RKO (cell line): ENCODE data around the gene CD180.
"Not testable (repeated sequence)": the region's sequence is repeated elsewhere in the genome, so short reads cannot be mapped to it uniquely, and the experiment has no call there.

Source experiments
- DNase-seq: peaks from one replicate; pipeline ENCODE4 v3.0.0-alpha.2; 2016; ENCODE audit warnings: low spot score

Gene CD180

GRCh38 chr5:67188274-67189078 is 8.1 kb downstream of the CD180 start:
- DNase-seq = no peak

DNA sequence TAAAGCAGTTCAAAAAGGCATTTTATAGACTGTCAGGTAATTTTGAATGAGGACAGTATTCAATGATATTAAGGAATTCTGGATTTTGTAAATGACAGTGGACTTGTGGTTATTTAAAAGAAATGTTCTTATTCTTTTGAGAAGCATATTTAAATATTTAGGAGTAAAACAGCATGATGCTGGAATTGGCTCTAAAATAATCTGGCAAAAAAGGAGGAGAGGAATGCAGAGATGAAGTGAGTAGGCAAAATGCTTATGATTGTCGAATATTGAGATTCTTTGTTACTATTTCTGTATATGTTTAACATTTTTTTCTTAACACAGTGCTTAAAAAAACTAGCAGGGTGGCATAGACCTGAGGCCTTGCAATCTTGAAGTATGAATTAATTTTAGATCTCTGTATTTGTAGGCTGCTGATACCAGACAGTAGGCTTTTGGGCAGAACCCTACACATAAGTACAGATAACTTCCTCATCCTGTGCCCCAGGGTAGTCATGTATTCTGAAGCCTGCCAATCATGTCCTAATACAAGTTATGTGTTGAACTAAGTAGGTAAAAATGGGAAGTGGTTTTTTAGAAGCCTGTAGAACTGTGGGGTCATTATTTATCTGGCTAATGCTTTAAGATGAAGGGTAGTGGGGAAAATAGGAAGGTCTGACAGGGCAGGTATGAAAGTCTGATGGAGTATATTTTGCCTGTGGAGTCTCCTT is 9.4 kb downstream of the CD180 start:
- DNase-seq = no peak

DNA sequence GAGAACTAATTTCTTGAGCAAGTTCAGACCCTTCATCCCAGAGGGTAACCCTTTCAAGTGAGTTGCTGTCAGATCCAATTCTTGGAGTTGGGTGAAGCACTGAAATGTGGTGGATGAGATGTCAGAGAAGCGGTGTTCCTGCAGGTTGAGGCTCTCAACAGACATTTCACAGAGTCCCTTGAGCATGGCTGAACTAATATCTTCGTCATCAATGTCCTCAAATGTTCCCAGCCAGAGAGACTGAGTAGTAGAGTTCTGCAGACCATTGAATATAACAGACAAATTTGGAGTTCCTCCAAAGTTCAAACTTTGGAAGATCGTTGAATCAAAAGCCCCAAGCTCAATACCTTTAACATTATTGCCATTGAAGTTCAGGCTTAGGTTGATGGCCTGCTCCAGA is 12.7 kb downstream of the CD180 start:
- no peak for DNase-seq

DNA sequence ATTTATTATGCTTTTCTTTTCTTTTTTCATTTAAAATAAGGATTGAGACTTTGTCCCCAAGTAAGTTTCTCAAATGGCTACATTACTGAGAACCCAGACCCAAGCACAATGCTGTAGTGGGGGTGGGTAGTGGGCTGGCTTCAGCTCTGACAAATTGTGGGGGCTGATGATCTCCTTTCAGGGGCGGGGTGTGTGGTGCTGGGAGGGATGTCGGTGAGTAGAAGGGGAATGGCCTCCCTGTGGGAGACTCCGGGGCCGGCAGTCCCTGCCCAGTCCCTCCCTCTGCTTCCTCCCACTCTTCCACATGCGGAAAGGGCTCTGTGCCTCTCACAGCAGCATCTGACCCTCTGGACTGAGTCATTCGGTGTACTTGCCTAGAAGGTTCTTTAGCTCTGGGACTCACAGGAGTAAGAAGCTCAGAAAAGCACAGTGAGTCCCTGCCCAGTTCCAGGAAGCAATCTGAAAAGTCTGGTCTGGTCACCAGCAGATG is 14.3 kb downstream of the CD180 start:
- DNase-seq = no peak

GRCh38 chr5:67181648-67182221 is 14.9 kb downstream of the CD180 start:
- no peak for DNase-seq

DNA sequence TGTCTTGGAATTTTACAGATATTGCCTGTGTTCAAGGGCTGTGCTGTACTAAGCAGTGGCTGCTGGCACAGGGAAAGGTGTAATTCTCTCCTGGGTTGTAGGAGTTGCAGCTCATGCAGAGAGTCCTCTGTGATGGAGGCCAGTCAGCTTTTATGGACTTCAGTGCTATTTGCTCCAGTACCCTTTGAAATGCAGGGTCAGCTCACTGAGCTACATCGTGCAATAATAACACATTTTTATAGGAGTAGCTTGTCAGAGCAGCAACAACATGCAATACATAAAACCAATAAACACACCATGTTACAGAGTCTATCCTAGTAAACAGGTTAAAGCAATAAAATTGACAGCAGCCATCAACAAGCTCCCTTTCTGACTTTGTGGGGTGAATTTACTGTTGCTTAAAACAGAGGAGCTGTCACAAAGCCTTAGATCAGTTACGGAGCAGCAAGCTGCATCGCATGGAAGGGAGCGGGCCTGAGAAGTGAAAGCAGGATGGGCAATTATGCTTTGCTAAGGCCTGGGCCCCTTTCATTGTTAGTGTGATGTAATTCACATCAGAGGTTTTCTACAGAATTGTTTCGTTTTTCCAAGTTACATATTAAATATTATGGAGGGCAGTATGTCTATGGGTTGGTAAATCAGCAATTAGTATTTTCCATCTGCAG is 16.8 kb downstream of the CD180 start:
- no peak for DNase-seq

DNA sequence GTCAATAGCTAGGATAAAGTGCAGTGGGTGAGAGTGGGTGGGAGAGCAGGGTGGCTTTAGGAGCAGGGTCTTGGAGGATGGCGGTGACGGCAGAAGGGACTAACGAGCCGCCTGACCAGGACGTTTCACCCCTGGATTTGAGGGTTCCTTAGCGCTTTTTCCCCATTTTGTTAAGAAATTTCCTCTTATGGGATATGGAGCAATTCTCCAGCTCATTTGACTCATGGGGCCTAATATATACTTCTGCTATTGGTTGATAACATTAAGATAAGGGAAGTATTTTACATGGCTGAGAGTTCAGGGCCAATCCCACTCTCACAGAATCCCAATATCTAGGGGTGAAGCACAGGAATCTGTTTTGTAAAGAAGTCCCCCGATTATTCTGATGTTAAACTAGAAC is 17.6 kb downstream of the CD180 start:
- no peak for DNase-seq

GRCh38 chr5:67178085-67178484 is 18.5 kb downstream of the CD180 start:
- DNase-seq = no peak

DNA sequence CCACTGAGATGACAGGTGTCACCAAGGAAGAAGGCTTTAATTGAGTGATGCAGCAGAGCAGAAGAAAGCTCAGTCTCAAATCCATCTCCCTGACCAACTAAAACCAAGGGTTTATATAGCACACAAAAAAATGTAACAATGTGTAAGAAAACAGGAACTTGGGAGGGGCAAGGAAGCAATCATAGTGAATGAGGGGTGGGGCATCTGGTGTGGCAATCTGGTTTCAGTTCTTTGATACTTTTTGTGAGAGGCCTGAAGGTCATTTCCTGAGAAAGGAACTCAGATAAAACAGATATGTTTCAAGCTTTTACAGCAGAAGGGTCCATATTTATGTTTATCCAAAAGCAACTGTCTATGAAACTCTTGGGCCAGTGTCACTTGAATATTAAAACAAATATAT is 19.7 kb downstream of the CD180 start:
- DNase-seq = no peak

GRCh38 chr5:67173959-67174358 is 22.6 kb downstream of the CD180 start:
- DNase-seq = peak; percentile 31

GRCh38 chr5:67173351-67173750 is 23.2 kb downstream of the CD180 start:
- DNase-seq = not testable (repeated sequence)

GRCh38 chr5:67170767-67171166 is 25.8 kb downstream of the CD180 start:
- no peak for DNase-seq

GRCh38 chr5:67168069-67168468 is 28.5 kb downstream of the CD180 start:
- no peak for DNase-seq

DNA sequence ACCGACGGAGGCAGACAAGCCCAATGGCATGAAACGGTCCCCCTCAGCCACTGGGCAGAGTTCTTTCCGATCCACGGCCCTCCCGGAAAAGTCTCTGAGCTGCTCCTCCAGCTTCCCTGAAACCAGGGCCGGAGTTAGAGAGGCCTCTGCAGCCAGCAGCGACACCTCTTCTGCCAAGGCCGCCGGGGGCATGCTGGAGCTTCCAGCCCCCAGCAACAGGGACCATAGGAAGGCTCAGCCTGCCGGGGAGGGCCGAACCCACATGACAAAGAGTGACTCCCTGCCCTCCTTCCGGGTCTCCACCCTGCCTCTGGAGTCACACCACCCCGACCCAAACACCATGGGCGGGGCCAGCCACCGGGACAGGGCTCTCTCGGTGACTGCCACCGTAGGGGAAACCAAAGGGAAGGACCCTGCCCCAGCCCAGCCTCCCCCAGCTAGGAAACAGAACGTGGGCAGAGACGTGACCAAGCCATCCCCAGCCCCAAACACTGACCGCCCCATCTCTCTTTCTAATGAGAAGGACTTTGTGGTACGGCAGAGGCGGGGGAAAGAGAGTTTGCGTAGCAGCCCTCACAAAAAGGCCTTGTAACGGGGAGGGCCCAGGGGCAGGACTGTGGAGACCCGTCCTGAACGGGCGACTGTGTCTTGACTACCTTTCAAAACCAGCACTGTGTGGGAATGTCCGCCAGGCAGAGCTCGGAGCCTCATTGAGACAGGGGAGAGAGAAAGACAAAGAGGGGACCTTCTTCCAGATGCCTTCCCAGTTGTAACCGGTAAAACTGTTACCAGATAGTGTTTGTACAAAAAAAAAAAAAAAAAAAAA is 29.9 kb downstream of the CD180 start:
- DNase-seq = no peak

DNA sequence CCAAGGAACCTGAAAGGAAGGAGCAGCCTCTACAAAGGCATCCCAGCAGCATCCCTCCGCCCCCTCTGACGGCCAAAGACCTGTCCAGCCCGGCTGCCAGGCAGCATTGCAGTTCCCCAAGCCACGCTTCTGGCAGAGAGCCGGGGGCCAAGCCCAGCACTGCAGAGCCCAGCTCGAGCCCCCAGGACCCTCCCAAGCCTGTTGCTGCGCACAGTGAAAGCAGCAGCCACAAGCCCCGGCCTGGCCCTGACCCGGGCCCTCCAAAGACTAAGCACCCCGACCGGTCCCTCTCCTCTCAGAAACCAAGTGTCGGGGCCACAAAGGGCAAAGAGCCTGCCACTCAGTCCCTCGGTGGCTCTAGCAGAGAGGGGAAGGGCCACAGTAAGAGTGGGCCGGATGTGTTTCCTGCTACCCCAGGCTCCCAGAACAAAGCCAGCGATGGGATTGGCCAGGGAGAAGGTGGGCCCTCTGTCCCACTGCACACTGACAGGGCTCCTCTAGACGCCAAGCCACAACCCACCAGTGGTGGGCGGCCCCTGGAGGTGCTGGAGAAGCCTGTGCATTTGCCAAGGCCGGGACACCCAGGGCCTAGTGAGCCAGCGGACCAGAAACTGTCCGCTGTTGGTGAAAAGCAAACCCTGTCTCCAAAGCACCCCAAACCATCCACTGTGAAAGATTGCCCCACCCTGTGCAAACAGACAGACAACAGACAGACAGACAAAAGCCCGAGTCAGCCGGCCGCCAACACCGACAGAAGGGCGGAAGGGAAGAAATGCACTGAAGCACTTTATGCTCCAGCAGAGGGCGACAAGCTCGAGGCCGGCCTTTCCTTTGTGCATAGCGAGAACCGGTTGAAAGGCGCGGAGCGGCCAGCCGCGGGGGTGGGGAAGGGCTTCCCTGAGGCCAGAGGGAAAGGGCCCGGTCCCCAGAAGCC is 30.8 kb downstream of the CD180 start:
- DNase-seq = no peak

DNA sequence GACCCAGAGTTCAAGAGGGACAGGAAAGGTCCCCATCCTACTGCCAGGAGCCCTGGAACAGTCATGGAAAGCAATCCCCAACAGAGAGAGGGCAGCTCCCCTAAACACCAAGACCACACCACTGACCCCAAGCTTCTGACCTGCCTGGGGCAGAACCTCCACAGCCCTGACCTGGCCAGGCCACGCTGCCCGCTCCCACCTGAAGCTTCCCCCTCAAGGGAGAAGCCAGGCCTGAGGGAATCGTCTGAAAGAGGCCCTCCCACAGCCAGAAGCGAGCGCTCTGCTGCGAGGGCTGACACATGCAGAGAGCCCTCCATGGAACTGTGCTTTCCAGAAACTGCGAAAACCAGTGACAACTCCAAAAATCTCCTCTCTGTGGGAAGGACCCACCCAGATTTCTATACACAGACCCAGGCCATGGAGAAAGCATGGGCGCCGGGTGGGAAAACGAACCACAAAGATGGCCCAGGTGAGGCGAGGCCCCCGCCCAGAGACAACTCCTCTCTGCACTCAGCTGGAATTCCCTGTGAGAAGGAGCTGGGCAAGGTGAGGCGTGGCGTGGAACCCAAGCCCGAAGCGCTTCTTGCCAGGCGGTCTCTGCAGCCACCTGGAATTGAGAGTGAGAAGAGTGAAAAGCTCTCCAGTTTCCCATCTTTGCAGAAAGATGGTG is 31.6 kb downstream of the CD180 start:
- no peak for DNase-seq

DNA sequence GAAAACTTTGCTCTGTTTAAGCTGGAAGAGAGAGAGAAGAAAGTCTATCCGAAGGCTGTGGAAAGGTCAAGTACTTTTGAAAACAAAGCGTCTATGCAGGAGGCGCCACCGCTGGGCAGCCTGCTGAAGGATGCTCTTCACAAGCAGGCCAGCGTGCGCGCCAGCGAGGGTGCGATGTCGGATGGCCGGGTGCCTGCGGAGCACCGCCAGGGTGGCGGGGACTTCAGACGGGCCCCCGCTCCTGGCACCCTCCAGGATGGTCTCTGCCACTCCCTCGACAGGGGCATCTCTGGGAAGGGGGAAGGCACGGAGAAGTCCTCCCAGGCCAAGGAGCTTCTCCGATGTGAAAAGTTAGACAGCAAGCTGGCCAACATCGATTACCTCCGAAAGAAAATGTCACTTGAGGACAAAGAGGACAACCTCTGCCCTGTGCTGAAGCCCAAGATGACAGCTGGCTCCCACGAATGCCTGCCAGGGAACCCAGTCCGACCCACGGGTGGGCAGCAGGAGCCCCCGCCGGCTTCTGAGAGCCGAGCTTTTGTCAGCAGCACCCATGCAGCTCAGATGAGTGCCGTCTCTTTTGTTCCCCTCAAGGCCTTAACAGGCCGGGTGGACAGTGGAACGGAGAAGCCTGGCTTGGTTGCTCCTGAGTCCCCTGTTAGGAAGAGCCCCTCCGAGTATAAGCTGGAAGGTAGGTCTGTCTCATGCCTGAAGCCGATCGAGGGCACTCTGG is 32.6 kb downstream of the CD180 start:
- no peak for DNase-seq

DNA sequence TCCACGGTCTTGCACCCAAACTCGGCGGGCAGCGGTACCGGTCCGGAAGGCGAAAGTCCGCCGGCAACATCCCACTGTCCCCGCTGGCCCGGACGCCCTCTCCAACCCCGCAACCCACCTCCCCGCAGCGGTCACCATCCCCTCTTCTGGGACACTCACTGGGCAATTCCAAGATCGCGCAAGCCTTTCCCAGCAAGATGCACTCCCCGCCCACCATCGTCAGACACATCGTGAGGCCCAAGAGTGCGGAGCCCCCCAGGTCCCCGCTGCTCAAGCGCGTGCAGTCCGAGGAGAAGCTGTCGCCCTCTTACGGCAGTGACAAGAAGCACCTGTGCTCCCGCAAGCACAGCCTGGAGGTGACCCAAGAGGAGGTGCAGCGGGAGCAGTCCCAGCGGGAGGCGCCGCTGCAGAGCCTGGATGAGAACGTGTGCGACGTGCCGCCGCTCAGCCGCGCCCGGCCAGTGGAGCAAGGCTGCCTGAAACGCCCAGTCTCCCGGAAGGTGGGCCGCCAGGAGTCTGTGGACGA is 33.3 kb downstream of the CD180 start:
- no peak for DNase-seq

DNA sequence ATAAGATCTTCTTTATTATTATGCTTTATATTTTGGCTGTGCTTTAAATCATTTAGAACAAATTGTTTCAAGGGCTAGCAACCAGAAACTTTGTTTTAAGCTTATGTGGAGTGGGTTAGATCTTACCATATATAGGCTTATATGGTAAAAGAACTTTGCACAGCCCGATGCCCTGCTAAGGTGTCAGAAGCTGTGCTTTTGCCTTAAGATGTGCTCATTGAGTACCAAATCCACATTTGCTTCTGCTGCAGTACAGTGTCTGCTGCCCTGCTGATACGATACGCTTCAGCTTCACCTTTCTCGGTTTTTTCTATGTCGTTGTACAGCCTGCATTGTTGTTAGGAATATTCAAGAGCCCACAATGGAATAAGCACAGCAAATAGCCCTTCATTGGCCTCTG is 34.8 kb downstream of the CD180 start:
- no peak for DNase-seq
